WTC11 (cell line): Measurements from ENCODE around the gene PARVB. TPM values are rescaled to one million over a fixed set of nuclear protein-coding genes. Genes with fewer than 3 reads are reported as not detected.

Experiments used
- ATAC-seq: fragments of 200-7000 bp; cut with Tn5 transposase; 2 replicates; pipeline ENCODE4 v1.10.0; 2021; ENCODE audit warnings: mild to moderate bottlenecking, moderate library complexity
- CTCF ChIA-PET: fragments of 300-600 bp; sonication (Branson Sonifier 250); formaldehyde crosslinking; loops from one replicate; lab custom pipeline; 2021; ENCODE audit warnings: antibody characterized with exemption; lab: Charles Lee
- POLR2A ChIA-PET: fragments of 350-600 bp; sonication (Branson Sonifier 250); formaldehyde crosslinking; loops from one replicate; lab custom pipeline; 2021; ENCODE audit warnings: antibody characterized with exemption; lab: Charles Lee
- DNase-seq: peaks from one replicate; pipeline ENCODE4 v3.0.0; 2021; ENCODE audit warnings: low spot score
- H3K27ac Mint-ChIP-seq: 2 replicates; pipeline ENCODE4 v1.8.0; 2021; ENCODE audit warnings: mixed read lengths
- H3K27me3 Mint-ChIP-seq: 2 replicates; pipeline ENCODE4 v1.8.0; 2021; ENCODE audit warnings: low read depth, mild to moderate bottlenecking, moderate library complexity, mixed read lengths
- H3K36me3 Mint-ChIP-seq: 2 replicates; pipeline ENCODE4 v1.8.0; 2021; ENCODE audit warnings: mixed read lengths
- H3K4me1 Mint-ChIP-seq: 2 replicates; pipeline ENCODE4 v1.8.0; 2022; ENCODE audit warnings: mixed read lengths
- H3K4me3 Mint-ChIP-seq: 2 replicates; pipeline ENCODE4 v1.8.0; 2021; ENCODE audit warnings: mild to moderate bottlenecking, moderate library complexity, mixed read lengths
- H3K9me3 Mint-ChIP-seq: 2 replicates; pipeline ENCODE4 v1.8.0; 2021; ENCODE audit warnings: mixed read lengths
- CBFB ChIP-seq: sonication (generic); formaldehyde crosslinking; IDR thresholded peaks from 2 replicates; pipeline ENCODE4 v1.8.1; 2022; ENCODE audit warnings: mild to moderate bottlenecking, low read depth, missing genetic modification reagents
- FOXK1 ChIP-seq: sonication (generic); formaldehyde crosslinking; IDR thresholded peaks from 2 replicates; pipeline ENCODE4 v1.8.0; 2022; ENCODE audit warnings: mild to moderate bottlenecking, moderate library complexity, missing genetic modification reagents
- FOXP1 ChIP-seq: sonication (generic); formaldehyde crosslinking; IDR thresholded peaks from 2 replicates; pipeline ENCODE4 v1.8.0; 2022; ENCODE audit warnings: missing genetic modification reagents, mild to moderate bottlenecking, moderate library complexity, borderline replicate concordance
- TCF7 ChIP-seq: sonication (generic); formaldehyde crosslinking; IDR thresholded peaks from 2 replicates; pipeline ENCODE4 v1.8.0; 2022; ENCODE audit warnings: mild to moderate bottlenecking, low read depth, missing genetic modification reagents, moderate library complexity
- ZNF138 ChIP-seq: sonication (generic); formaldehyde crosslinking; conservative IDR thresholded peaks from 2 replicates; pipeline ENCODE4 v1.8.1; 2022; ENCODE audit warnings: mild to moderate bottlenecking, moderate library complexity, missing genetic modification reagents
- ZNF423 ChIP-seq: fragments of 250-450 bp; sonication (Bioruptor Pico); IDR thresholded peaks from 2 replicates; pipeline ENCODE4 v2.1.2; 2022; ENCODE audit warnings: mild to moderate bottlenecking, moderate library complexity
- ZNF671 ChIP-seq: fragments of 250-450 bp; sonication (Bioruptor Pico); IDR thresholded peaks from 2 replicates; pipeline ENCODE4 v1.8.0; 2021; ENCODE audit warnings: mild to moderate bottlenecking
- total RNA-seq: library from RNA; stranded (reverse); gene quantifications from 3 replicates; pipeline ENCODE4 v1.2.3, GENCODE V29; 2021
- TF ChIP-seq, protein P1 (sequence below): sonication (generic); formaldehyde crosslinking; IDR thresholded peaks from 2 replicates; pipeline ENCODE4 v1.8.0; 2022; ENCODE audit warnings: mild to moderate bottlenecking, missing genetic modification reagents
- TF ChIP-seq, protein P2 (sequence below): sonication (generic); formaldehyde crosslinking; IDR thresholded peaks from 2 replicates; pipeline ENCODE4 v1.8.1; 2023; ENCODE audit warnings: mild to moderate bottlenecking, moderate library complexity, missing genetic modification reagents
- TF ChIP-seq, protein P3 (sequence below): sonication (generic); formaldehyde crosslinking; IDR thresholded peaks from 2 replicates; pipeline ENCODE4 v1.8.0; 2022; ENCODE audit warnings: mild to moderate bottlenecking, missing genetic modification reagents
- TF ChIP-seq, protein P4 (sequence below): sonication (generic); formaldehyde crosslinking; IDR thresholded peaks from 2 replicates; pipeline ENCODE4 v1.8.1; 2022; ENCODE audit warnings: low read depth, mild to moderate bottlenecking, moderate library complexity, missing genetic modification reagents, borderline replicate concordance
- TF ChIP-seq, protein P5 (sequence below): fragments of 250-450 bp; sonication (Bioruptor Pico); IDR thresholded peaks from 2 replicates; pipeline ENCODE4 v1.9.0; 2021; ENCODE audit warnings: mild to moderate bottlenecking
- TF ChIP-seq, protein P6 (sequence below): sonication (generic); formaldehyde crosslinking; IDR thresholded peaks from 2 replicates; pipeline ENCODE4 v1.8.1; 2023; ENCODE audit warnings: mild to moderate bottlenecking, missing genetic modification reagents
- TF ChIP-seq, protein P7 (sequence below): sonication (generic); formaldehyde crosslinking; IDR thresholded peaks from 2 replicates; pipeline ENCODE4 v1.8.1; 2022; ENCODE audit warnings: mild to moderate bottlenecking, moderate library complexity, missing genetic modification reagents
- TF ChIP-seq, protein P8 (sequence below): sonication (generic); formaldehyde crosslinking; IDR thresholded peaks from 2 replicates; pipeline ENCODE4 v1.8.1; 2023; ENCODE audit warnings: mild to moderate bottlenecking, missing genetic modification reagents, moderate library complexity
- TF ChIP-seq, protein P9 (sequence below): fragments of 250-450 bp; sonication (Bioruptor Pico); IDR thresholded peaks from 2 replicates; pipeline ENCODE4 v2.1.2; 2022; ENCODE audit warnings: mild to moderate bottlenecking, moderate library complexity

The PARVB gene
- total RNA-seq, 1 experiment from 2014 or later = 3.3 TPM

DNA sequence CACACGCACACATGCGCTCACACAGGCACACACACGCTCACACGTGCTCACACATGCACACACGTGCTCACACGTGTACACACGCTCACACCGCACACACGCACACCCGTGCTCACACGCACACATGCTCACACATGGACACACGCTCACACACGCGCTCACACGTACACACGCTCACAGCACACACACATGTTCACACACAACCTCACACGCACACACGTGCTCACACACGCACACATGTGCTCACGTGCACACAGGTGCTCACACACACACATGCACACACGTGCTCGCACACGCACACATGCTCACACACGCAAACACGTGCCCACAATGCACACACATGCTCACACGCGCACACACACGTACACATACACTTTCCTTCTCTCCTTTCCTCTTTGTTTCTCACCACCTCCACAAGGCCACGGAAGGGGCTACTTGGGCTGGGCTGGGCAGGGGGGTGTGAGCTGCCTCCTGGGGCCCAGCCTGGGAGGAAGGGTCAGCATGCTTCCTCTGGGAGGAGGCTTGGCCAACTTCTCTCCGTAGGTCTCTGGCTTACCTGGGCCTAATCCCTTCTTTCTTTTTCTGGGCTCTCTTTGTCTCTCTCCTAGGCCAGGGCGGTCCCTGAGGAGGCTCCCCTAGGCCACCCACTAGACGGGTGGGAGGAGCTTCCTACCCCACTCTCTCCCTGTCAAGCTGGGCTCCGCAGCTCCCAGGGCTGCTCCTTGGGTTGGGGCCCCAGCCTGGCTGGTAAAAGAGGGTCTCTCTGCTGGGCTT, 122.2 kb downstream of the PARVB start:
- no peaks in the 10 kb centered on the region for H3K36me3 Mint-ChIP-seq
- H3K9me3 Mint-ChIP-seq = no peaks in the 10 kb centered on the region; the same call in 1 of the 2 replicates
- DNase-seq (peak; percentile 49), ATAC-seq (peak; percentile 58)
- peaks cover 59% of the 10 kb centered on the region for H3K4me1 Mint-ChIP-seq
- H3K4me3 Mint-ChIP-seq = peak overlapping the region; percentile 25; the same call in 1 of the 2 replicates
- peak overlapping the region; percentile 99 for H3K27ac Mint-ChIP-seq
- H3K27me3 Mint-ChIP-seq = no peaks in the 10 kb centered on the region; the same call in none of the 2 replicates
- ChIA-PET POLR2A (no interaction called here), CTCF (interaction anchor here (0.5 to 3.5 kb wide), 11 partner anchors 11 to 539 kb away, joined by 3 to 25 read pairs (median 4); no protein-coding TSS in a partner anchor)
- TF ChIP-seq CBFB (peak; percentile 74; the same call in 1 of the 2 replicates), ZNF138 (CRISPR knock-in tag) (0 out of 2 replicates have a peak, but pooled peaks have one; percentile 40), TCF7 (CRISPR knock-in tag) (peak; percentile 43; the same call in 1 of the 2 replicates), ZNF671 (CRISPR knock-in tag) (0 out of 2 replicates have a peak, but pooled peaks have one; percentile 35), FOXP1 (CRISPR knock-in tag) (peak; percentile 62; the same call in 1 of the 2 replicates), ZNF423 (CRISPR knock-in tag) (peak; percentile 55; the same call in 1 of the 2 replicates), FOXK1 (CRISPR knock-in tag) (0 out of 2 replicates have a peak, but pooled peaks have one; percentile 22)
- TF ChIP-seq, protein P1, sequence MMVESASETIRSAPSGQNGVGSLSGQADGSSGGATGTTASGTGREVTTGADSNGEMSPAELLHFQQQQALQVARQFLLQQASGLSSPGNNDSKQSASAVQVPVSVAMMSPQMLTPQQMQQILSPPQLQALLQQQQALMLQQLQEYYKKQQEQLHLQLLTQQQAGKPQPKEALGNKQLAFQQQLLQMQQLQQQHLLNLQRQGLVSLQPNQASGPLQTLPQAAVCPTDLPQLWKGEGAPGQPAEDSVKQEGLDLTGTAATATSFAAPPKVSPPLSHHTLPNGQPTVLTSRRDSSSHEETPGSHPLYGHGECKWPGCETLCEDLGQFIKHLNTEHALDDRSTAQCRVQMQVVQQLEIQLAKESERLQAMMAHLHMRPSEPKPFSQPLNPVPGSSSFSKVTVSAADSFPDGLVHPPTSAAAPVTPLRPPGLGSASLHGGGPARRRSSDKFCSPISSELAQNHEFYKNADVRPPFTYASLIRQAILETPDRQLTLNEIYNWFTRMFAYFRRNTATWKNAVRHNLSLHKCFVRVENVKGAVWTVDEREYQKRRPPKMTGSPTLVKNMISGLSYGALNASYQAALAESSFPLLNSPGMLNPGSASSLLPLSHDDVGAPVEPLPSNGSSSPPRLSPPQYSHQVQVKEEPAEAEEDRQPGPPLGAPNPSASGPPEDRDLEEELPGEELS (CRISPR knock-in tag) = 0 out of 2 replicates have a peak, but pooled peaks have one; percentile 33
- TF ChIP-seq, protein P2, sequence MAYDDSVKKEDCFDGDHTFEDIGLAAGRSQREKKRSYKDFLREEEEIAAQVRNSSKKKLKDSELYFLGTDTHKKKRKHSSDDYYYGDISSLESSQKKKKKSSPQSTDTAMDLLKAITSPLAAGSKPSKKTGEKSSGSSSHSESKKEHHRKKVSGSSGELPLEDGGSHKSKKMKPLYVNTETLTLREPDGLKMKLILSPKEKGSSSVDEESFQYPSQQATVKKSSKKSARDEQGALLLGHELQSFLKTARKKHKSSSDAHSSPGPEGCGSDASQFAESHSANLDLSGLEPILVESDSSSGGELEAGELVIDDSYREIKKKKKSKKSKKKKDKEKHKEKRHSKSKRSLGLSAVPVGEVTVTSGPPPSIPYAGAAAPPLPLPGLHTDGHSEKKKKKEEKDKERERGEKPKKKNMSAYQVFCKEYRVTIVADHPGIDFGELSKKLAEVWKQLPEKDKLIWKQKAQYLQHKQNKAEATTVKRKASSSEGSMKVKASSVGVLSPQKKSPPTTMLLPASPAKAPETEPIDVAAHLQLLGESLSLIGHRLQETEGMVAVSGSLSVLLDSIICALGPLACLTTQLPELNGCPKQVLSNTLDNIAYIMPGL (CRISPR knock-in tag) = no peak
- TF ChIP-seq, protein P3, sequence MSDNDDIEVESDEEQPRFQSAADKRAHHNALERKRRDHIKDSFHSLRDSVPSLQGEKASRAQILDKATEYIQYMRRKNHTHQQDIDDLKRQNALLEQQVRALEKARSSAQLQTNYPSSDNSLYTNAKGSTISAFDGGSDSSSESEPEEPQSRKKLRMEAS (CRISPR knock-in tag) = 0 out of 2 replicates have a peak, but pooled peaks have one; percentile 73
- TF ChIP-seq, protein P4, sequence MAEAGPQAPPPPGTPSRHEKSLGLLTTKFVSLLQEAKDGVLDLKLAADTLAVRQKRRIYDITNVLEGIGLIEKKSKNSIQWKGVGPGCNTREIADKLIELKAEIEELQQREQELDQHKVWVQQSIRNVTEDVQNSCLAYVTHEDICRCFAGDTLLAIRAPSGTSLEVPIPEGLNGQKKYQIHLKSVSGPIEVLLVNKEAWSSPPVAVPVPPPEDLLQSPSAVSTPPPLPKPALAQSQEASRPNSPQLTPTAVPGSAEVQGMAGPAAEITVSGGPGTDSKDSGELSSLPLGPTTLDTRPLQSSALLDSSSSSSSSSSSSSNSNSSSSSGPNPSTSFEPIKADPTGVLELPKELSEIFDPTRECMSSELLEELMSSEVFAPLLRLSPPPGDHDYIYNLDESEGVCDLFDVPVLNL (CRISPR knock-in tag) = no peak
- TF ChIP-seq, protein P5, sequence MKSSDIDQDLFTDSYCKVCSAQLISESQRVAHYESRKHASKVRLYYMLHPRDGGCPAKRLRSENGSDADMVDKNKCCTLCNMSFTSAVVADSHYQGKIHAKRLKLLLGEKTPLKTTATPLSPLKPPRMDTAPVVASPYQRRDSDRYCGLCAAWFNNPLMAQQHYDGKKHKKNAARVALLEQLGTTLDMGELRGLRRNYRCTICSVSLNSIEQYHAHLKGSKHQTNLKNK (CRISPR knock-in tag) = no peak
- TF ChIP-seq, protein P6, sequence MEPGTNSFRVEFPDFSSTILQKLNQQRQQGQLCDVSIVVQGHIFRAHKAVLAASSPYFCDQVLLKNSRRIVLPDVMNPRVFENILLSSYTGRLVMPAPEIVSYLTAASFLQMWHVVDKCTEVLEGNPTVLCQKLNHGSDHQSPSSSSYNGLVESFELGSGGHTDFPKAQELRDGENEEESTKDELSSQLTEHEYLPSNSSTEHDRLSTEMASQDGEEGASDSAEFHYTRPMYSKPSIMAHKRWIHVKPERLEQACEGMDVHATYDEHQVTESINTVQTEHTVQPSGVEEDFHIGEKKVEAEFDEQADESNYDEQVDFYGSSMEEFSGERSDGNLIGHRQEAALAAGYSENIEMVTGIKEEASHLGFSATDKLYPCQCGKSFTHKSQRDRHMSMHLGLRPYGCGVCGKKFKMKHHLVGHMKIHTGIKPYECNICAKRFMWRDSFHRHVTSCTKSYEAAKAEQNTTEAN (CRISPR knock-in tag) = peak; percentile 100
- TF ChIP-seq, protein P7, sequence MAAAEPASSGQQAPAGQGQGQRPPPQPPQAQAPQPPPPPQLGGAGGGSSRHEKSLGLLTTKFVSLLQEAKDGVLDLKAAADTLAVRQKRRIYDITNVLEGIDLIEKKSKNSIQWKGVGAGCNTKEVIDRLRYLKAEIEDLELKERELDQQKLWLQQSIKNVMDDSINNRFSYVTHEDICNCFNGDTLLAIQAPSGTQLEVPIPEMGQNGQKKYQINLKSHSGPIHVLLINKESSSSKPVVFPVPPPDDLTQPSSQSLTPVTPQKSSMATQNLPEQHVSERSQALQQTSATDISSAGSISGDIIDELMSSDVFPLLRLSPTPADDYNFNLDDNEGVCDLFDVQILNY (CRISPR knock-in tag) = no peak
- TF ChIP-seq, protein P8, sequence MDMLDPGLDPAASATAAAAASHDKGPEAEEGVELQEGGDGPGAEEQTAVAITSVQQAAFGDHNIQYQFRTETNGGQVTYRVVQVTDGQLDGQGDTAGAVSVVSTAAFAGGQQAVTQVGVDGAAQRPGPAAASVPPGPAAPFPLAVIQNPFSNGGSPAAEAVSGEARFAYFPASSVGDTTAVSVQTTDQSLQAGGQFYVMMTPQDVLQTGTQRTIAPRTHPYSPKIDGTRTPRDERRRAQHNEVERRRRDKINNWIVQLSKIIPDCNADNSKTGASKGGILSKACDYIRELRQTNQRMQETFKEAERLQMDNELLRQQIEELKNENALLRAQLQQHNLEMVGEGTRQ (CRISPR knock-in tag) = peak; percentile 47
- TF ChIP-seq, protein P9, sequence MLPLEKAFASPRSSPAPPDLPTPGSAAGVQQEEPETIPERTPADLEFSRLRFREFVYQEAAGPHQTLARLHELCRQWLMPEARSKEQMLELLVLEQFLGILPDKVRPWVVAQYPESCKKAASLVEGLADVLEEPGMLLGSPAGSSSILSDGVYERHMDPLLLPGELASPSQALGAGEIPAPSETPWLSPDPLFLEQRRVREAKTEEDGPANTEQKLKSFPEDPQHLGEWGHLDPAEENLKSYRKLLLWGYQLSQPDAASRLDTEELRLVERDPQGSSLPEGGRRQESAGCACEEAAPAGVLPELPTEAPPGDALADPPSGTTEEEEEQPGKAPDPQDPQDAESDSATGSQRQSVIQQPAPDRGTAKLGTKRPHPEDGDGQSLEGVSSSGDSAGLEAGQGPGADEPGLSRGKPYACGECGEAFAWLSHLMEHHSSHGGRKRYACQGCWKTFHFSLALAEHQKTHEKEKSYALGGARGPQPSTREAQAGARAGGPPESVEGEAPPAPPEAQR (CRISPR knock-in tag) = no peak
